ENCODE measurements around the gene DCP1B. TPM values are rescaled to one million over a fixed set of nuclear protein-coding genes. Genes with fewer than 3 reads are reported as not detected.

The DCP1B gene
- total and polyA plus RNA-seq, 7 donors, result 1.7 to 13.8 (median 9.9) TPM

DNA sequence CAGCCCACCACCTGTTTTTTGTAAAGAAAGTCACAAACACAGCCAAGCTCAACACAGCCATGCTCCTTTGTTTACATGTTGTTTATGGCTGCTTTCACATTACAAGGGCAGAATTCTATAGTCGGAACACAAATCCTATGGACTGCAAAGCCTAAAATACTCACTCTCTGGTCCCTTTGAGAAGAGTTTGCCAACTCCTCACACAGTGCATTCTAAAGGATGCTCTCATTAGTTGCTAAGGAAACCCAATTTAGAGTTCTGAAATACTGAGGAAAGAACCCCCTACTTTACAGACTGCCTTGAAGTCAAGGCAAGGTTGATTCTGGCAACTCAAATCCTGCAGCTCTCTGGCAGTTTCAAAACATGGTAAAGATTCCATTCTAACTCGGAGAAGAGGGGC, 38.3 kb downstream of the DCP1B start:
- ATAC-seq, result no peak
- Histone ChIP-seq H3K36me3 (ENCODE audit: insufficient read depth in 1 of 2, low read depth in 1 of 2) (peaks cover 0 to 61% of the 10 kb centered on the region in 2 donors), H3K9me3 (no peaks in the 10 kb centered on the region), H3K4me3 (no peak overlapping the region), H3K27me3 (ENCODE audit: insufficient read depth in 3 of 3, low read length in 2 of 3) (no peaks in the 10 kb centered on the region), H3K4me1 (peaks cover 13% of the 10 kb centered on the region), H3K27ac (no peak overlapping the region)
- TF ChIP-seq, protein P1, sequence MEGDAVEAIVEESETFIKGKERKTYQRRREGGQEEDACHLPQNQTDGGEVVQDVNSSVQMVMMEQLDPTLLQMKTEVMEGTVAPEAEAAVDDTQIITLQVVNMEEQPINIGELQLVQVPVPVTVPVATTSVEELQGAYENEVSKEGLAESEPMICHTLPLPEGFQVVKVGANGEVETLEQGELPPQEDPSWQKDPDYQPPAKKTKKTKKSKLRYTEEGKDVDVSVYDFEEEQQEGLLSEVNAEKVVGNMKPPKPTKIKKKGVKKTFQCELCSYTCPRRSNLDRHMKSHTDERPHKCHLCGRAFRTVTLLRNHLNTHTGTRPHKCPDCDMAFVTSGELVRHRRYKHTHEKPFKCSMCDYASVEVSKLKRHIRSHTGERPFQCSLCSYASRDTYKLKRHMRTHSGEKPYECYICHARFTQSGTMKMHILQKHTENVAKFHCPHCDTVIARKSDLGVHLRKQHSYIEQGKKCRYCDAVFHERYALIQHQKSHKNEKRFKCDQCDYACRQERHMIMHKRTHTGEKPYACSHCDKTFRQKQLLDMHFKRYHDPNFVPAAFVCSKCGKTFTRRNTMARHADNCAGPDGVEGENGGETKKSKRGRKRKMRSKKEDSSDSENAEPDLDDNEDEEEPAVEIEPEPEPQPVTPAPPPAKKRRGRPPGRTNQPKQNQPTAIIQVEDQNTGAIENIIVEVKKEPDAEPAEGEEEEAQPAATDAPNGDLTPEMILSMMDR (IDR thresholded peaks at IDR 0.05), result no peak
- 91 to 93% (median 91%) methylated on average over 2 of the region's 2 CpGs for WGBS, 3 donors
- no peak for DNase-seq
- intact Hi-C loops (cut with DNase I), result no loop called here

DNA sequence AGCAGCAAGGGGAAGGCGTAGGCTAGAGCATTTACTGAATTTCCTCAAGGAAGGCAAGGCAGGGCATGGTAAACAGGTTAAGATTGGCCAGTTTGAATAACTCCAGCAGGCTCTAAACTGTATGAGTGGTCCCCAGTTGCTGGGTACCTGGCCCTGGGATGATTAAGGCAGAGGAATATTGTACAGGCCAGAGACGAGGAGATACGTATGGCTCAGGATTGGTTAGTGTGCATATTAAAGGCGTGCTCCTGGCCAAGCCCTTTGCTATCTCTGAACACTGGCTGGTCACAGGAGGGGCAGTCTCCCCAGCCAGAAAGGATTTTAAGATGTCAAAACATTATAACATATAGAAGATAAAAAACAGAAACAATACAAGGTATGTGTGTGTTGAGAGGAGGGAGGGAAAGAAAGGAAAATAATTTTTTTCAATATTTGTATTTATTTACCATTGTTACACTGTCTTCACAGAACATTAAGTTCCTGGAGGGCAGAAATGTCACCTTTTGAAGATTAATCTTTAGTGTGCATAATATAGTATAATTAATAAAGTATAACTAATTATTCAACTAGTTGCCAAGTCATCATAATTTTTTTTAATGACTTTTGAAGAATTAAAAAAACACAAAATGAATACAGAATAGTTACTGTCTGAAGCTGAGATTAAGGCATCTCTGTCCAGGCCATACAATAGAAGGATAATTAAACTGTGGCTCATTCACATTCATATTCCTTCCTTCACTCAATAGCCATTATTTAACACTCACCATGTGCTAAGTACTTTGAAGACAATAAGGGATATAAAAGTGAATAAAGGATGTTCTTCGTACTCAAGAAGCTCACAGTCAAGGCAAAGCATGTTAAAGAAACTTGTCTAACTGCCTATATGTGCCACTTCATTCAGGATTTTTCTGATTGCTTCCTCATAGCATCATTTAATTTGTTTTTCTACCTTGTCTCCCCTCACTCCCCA, 41.9 kb downstream of the DCP1B start:
- Histone ChIP-seq H3K36me3 (ENCODE audit: insufficient read depth in 1 of 2, low read depth in 1 of 2) (peaks cover 0 to 60% of the 10 kb centered on the region in 2 donors), H3K4me1 (no peaks in the 10 kb centered on the region), H3K9me3 (no peaks in the 10 kb centered on the region), H3K27me3 (ENCODE audit: insufficient read depth in 3 of 3, low read length in 2 of 3) (no peaks in the 10 kb centered on the region), H3K27ac (no peak overlapping the region), H3K4me3 (no peak overlapping the region)
- TF ChIP-seq, protein P1 (IDR thresholded peaks at IDR 0.05), result no peak
- ATAC-seq (no peak), DNase-seq (no peak)
- WGBS, 3 donors, result 92 to 94% (median 93%) methylated on average over 5 of the region's 5 CpGs
- intact Hi-C loops (cut with DNase I), result no loop called here

DNA sequence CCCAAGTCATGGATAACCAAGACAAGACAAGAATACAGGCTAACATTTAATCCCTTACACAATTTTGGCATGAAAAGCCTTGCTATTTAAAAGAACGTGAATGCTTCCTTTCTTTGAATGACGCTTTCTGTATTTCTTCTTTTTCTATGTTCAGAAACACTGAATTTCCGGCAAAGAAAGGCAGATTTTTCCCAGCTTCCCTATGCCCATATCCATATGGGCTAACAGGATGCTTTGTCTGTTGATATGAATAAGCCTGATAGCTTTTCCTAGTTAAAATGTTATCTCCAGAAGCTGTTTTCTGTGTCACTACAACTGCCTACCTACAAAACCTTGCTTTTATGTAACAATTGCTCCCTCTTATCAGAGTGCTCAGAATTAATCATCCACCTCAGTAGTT, 47.5 kb downstream of the DCP1B start:
- TF ChIP-seq, protein P1 (IDR thresholded peaks at IDR 0.05), result no peak
- DNase-seq (no peak), ATAC-seq (no peak)
- intact Hi-C loops (cut with DNase I), result no loop called here
- Histone ChIP-seq H3K27me3 (ENCODE audit: insufficient read depth in 3 of 3, low read length in 2 of 3) (no peaks in the 10 kb centered on the region), H3K27ac (no peak overlapping the region), H3K36me3 (ENCODE audit: insufficient read depth in 1 of 2, low read depth in 1 of 2) (peaks cover under 1 to 37% of the 10 kb centered on the region in 2 donors), H3K9me3 (no peaks in the 10 kb centered on the region), H3K4me3 (no peak overlapping the region), H3K4me1 (no peaks in the 10 kb centered on the region)
- 88 to 99% (median 94%) methylated on average over 3 of the region's 3 CpGs for WGBS, 3 donors

DNA sequence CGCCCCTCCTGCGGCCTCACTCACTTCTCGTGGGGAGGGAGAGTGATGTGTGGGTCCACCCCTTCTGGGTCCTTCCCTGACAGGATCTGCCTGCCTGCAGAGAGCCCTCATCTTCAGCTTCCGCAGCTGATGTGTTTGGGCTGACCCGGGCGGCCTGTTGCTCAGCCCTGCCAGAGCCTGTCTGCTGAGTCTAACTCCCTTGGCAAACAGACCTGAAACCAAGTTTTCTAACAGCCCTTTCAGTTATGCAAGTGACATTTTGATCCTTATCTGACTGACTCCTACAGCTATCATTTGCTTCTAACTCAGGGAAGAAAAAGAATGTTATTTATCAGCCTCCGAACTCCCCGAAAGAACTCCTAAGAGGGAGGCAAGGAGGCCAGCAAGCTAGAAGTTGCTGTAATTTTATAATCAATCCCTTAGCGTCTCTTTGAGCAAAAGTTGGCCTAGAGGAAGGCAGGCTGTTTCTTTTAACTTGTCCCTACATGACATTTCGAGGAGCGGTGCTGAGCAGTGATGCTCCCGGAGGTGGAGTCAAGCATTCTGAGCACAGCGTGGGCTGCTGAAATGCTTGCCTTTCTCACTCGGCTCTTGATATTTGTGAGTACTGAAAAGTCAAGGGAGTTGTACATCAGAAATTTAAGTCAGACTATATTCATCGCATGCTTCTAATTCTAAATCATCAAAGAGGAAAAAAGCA, 54.3 kb downstream of the DCP1B start:
- DNase-seq (no peak), ATAC-seq (no peak)
- TF ChIP-seq, protein P1 (IDR thresholded peaks at IDR 0.05), result no peak
- H3K36me3 ChIP-seq (ENCODE audit: insufficient read depth in 1 of 2, low read depth in 1 of 2), result peaks cover 9 to 96% of the 10 kb centered on the region in 2 donors
- no peak overlapping the region for H3K27ac ChIP-seq
- H3K9me3 ChIP-seq, result no peaks in the 10 kb centered on the region
- H3K4me1 ChIP-seq, result no peaks in the 10 kb centered on the region
- H3K27me3 ChIP-seq (ENCODE audit: insufficient read depth in 3 of 3, low read length in 2 of 3), result no peaks in the 10 kb centered on the region
- no peak overlapping the region for H3K4me3 ChIP-seq
- 79 to 91% (median 84%) methylated on average over 15 of the region's 15 CpGs for WGBS, 3 donors
- intact Hi-C loops (cut with DNase I), result no loop called here
